A673 (cell line): ENCODE results near the gene PAPSS1. TPM values are rescaled to one million over a fixed set of nuclear protein-coding genes. Genes with fewer than 3 reads are reported as not detected.

Source experiments
- BruUV-seq: library from RNA; stranded (reverse); fragments of 400-500 nt; replicated peaks from 2 replicates; lab custom pipeline; 2021; lab: Mats Ljungman, UMichigan
- CTCF ChIA-PET: fragments of 300-600 bp; sonication (Branson Sonifier 250); formaldehyde crosslinking; loops from one replicate; lab custom pipeline; 2022; ENCODE audit warnings: antibody characterized with exemption; lab: Charles Lee
- POLR2A ChIA-PET: fragments of 300-600 bp; sonication (Branson Sonifier 250); formaldehyde crosslinking; loops from one replicate; lab custom pipeline; 2022; ENCODE audit warnings: antibody characterized with exemption; ENCODE audit not compliant: low non-redundant PET; lab: Charles Lee
- DNase-seq: peaks from one replicate; pipeline ENCODE4 v3.0.0-alpha.2; 2015; ENCODE audit warnings: low spot score
- H3K27ac ChIP-seq: fragments of 200-600 bp; sonication (generic); 2 replicates; pipeline ENCODE4 v1.5.1; 2016; ENCODE audit warnings: mixed run types, low read depth, mild to moderate bottlenecking, mixed read lengths, antibody characterized with exemption, low read length; ENCODE audit not compliant: poor library complexity, severe bottlenecking
- H3K27me3 ChIP-seq: fragments of 200-600 bp; sonication (generic); replicated peaks from 2 replicates; pipeline ENCODE4 v1.6.1; 2017; ENCODE audit warnings: mixed run types, low read depth, mild to moderate bottlenecking, mixed read lengths, antibody characterized with exemption, low read length; ENCODE audit not compliant: insufficient read depth, poor library complexity
- H3K36me3 ChIP-seq: fragments of 200-600 bp; sonication (generic); 2 replicates; pipeline ENCODE4 v1.6.1; 2016; ENCODE audit warnings: mixed run types, mild to moderate bottlenecking, mixed read lengths, antibody characterized with exemption, low read length; ENCODE audit not compliant: insufficient read depth, poor library complexity, severe bottlenecking
- H3K4me1 ChIP-seq: fragments of 200-600 bp; sonication (generic); 2 replicates; pipeline ENCODE4 v1.6.1; 2017; ENCODE audit warnings: mixed run types, mild to moderate bottlenecking, mixed read lengths, antibody characterized with exemption, low read length; ENCODE audit not compliant: insufficient read depth, poor library complexity, severe bottlenecking
- H3K4me3 ChIP-seq: fragments of 200-600 bp; sonication (generic); 2 replicates; pipeline ENCODE4 v1.5.1; 2016; ENCODE audit warnings: low read depth, mixed run types, mild to moderate bottlenecking, mixed read lengths, low read length; ENCODE audit not compliant: poor library complexity, severe bottlenecking
- H3K9me3 ChIP-seq: fragments of 200-600 bp; sonication (generic); 2 replicates; pipeline ENCODE4 v1.6.1; 2016; ENCODE audit warnings: mixed run types, low read depth, mild to moderate bottlenecking, mixed read lengths, antibody characterized with exemption, low read length; ENCODE audit not compliant: poor library complexity, severe bottlenecking
- CTCF ChIP-seq: fragments of 300-800, 200-600 bp; sonication (generic); conservative IDR thresholded peaks from 2 replicates; pipeline ENCODE4 v1.5.1; 2017; ENCODE audit warnings: low read depth, mild to moderate bottlenecking, antibody characterized with exemption, low read length, moderate library complexity, mixed read lengths
- EZH2 ChIP-seq: fragments of 200-600 bp; sonication (generic); IDR thresholded peaks from 2 replicates; pipeline ENCODE4 v1.6.1; 2017; ENCODE audit warnings: borderline replicate concordance, low read depth, mild to moderate bottlenecking, mixed read lengths, antibody characterized with exemption, low read length; ENCODE audit not compliant: poor library complexity, severe bottlenecking
- intact Hi-C: fragments of 100-400 bp; cut with micrococcal nuclease; formaldehyde crosslinking; loops from one replicate; pipeline ENCODE4 v1.10.0; 2022; ENCODE audit not compliant: unreplicated experiment
- total RNA-seq: library from RNA; stranded (reverse); gene quantifications from 2 replicates; pipeline ENCODE4 v1.2.3, GENCODE V29; 2021

PAPSS1 gene
- total RNA-seq, 1 experiment from 2014 or later: 150 TPM

- DNase-seq: no peak
- Histone ChIP-seq H3K27ac (no peak overlapping the region), H3K27me3 (no peaks in the 10 kb centered on the region), H3K36me3 (peaks cover 16% of the 10 kb centered on the region), H3K4me1 (no peaks in the 10 kb centered on the region), H3K4me3 (no peak overlapping the region), H3K9me3 (no peaks in the 10 kb centered on the region)
- TF ChIP-seq EZH2 (no peak), CTCF (no peak)
- POLR2A ChIA-PET: no interaction called here
- intact Hi-C loops: no loop called here
- CTCF ChIA-PET: no interaction called here
- BruUV-seq: no TSS peak
These were observed 31.6 kb downstream of the PAPSS1 start for GRCh38 chr4:107688421-107688820.

- TF ChIP-seq EZH2 (no peak), CTCF (no peak)
- Histone ChIP-seq H3K9me3 (no peaks in the 10 kb centered on the region), H3K36me3 (peaks cover 10% of the 10 kb centered on the region), H3K27me3 (no peaks in the 10 kb centered on the region), H3K4me1 (no peaks in the 10 kb centered on the region), H3K4me3 (no peak overlapping the region), H3K27ac (no peak overlapping the region)
- ChIA-PET CTCF (no interaction called here), POLR2A (no interaction called here)
- DNase-seq: no peak
- BruUV-seq: no TSS peak
- intact Hi-C loops: no loop called here
These were observed 34.3 kb downstream of the PAPSS1 start for GRCh38 chr4:107685740-107686139.

- H3K4me1 ChIP-seq: no peaks in the 10 kb centered on the region
- no peak overlapping the region for H3K4me3 ChIP-seq
- H3K9me3 ChIP-seq: no peaks in the 10 kb centered on the region
- TF ChIP-seq EZH2: no peak
- H3K27me3 ChIP-seq: no peaks in the 10 kb centered on the region
- ChIA-PET CTCF (interaction anchor here (0.6 kb wide), 1 partner anchor 44 kb away, joined by 3 read pairs; no protein-coding TSS in a partner anchor), POLR2A (no interaction called here)
- BruUV-seq: no TSS peak
- H3K36me3 ChIP-seq: peaks cover 12% of the 10 kb centered on the region
- H3K27ac ChIP-seq: no peak overlapping the region
- intact Hi-C loops: no loop called here
- no peak for DNase-seq
These were observed 36.2 kb downstream of the PAPSS1 start for GRCh38 chr4:107683873-107684272.

- H3K4me3 ChIP-seq: no peak overlapping the region
- H3K36me3 ChIP-seq: peaks cover 21% of the 10 kb centered on the region
- no peaks in the 10 kb centered on the region for H3K27me3 ChIP-seq
- ChIA-PET CTCF (no interaction called here), POLR2A (no interaction called here)
- intact Hi-C loops: no loop called here
- TF ChIP-seq EZH2 (no peak), CTCF (no peak)
- no peak overlapping the region for H3K27ac ChIP-seq
- no peaks in the 10 kb centered on the region for H3K4me1 ChIP-seq
- no peaks in the 10 kb centered on the region for H3K9me3 ChIP-seq
- DNase-seq: no peak
- no TSS peak for BruUV-seq
These were observed 37.7 kb downstream of the PAPSS1 start for GRCh38 chr4:107682306-107682705.
